Cardiac septum (tissue), 1 donor: Measurements from ENCODE around the gene FNDC3B. TPM values are rescaled to one million over a fixed set of nuclear protein-coding genes. Genes with fewer than 3 reads are reported as not detected.

Source experiments
- DNase-seq: peaks from one replicate; pipeline ENCODE4 v3.0.0-alpha.2; 2020; ENCODE audit warnings: low spot score
- intact Hi-C: fragments of 100-400 bp; cut with DNase I; formaldehyde crosslinking; loops from one replicate; pipeline ENCODE4 v1.14.0; 2022
- total RNA-seq: library from RNA; stranded (reverse); fragmentation: NEBNext Ultra II Directional; extraction: Animal tissue kit (Norgen Biotek cat#: 25700); gene quantifications from one replicate; pipeline ENCODE4 v1.2.1, GENCODE V29; 2021
- donor health status: DM: no; HTN: no; CAD: no.

FNDC3B gene
- total RNA-seq, 1 donor from 2014 or later, result 139 TPM

DNA sequence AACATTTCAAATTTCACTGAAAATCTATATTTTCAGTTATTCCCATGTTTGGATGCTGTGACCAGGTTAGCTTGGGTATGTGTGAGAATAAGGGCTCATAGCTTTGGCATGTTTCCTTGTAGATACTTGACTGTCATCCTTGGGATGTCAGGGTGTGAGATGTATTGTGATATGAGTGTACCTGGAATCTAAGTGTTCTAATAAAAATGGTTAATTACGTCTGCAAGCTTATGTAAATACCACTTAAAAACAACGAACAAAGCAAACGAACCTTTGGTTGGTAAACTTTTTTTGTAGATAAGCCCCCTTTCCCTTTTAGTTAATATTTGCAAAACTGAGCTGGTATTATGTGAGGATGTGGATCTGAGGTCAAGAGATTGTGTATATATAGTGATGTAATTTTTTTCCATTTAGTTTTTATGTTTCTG lies 63.5 kb downstream of the FNDC3B start:
- no peak for DNase-seq
- intact Hi-C loops, result no loop called here

DNA sequence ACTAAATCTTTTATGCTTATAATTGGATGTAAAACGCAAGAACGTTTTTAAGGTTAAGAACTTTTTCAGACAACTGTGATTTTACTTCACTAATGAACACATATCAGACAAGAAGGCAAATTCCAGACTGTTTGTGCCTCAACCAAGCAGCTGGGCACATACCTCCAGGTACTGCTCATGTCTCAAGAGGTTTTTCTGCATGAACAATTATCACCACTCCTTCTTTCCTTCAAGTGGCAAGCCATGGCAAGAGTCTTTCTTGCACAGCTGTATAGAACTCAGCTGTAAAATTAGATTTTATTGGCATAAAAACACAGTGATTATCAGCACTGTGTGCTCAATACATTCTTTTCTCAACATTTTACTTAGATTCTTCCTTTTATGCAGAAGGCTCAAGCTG lies 64.3 kb downstream of the FNDC3B start:
- intact Hi-C loops, result no loop called here

DNA sequence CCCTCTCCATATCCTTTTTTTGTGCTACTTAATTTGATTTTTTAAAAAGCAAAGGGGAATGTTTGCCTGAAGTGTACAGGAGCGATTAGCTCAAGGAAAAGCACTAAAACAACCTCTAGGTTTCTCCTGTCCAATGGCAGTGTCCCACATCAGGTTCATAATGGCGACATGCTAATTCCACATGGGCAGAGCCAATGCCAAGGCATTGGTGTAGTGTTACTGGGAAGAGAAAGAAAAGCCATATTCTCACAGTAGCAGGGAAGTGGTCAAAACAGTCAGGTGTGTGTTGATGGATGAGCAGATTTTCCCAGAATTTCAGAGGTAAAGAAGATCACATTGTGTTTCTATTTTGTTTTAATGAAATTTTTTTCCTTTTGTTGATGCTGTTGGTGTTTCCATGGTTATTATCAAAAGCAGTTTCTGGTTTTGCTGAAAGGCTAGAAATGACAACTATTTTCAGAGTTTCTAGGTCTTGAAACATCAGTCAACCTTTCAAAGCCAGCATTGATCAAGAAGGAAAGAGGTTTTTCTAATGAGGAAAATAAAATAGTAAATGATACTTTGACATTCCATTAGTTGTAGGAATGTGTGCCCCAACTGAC lies 65.2 kb downstream of the FNDC3B start:
- DNase-seq, result no peak
- intact Hi-C loops, result no loop called here

More for the DNA sequence above, 64.3 kb downstream of the FNDC3B start:
- DNase-seq, result no peak

DNA sequence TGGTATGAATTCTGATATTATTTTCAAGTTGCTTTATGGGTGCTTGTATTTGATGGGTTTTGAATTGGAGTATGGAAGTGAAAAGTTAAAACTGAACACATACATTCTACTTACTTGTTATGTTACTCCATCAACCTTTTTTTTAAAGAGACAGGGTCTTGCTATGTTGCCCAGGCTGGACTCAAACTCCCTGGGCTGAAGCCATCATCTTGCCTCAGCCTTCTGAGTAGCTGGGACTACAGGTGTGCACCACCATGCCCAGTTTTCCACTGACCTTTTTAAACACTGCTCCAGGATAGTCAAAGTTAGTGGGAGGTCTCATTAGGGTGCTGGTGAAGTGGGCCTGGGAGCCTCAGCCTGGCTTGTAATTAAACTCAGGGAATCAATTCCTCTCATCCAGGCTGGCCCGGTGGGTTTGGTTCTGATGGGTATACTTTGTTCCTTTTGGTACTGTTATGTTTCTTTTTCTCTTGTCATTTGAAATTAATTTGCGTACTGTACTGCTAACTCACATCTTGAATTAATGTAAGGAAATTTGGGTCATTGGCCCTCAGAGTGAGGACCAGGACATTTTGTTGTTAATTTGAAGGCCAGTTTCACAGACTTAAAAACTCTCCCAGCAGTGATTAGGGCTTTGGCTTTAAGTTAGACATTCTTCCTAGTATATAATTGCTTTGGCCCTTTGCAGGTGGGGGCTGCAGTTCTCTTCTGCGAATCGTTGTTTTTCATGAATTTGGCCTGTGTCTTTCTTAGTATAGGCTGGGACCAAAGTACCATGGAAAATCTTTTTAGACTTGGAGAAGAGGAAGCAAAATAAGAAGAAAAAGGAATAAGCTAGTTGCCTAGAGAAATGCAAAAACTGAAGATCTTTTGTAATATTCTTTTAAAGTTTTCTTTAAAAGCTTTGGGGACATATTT lies 66.9 kb downstream of the FNDC3B start:
- DNase-seq, result no peak
- intact Hi-C loops, result no loop called here

DNA sequence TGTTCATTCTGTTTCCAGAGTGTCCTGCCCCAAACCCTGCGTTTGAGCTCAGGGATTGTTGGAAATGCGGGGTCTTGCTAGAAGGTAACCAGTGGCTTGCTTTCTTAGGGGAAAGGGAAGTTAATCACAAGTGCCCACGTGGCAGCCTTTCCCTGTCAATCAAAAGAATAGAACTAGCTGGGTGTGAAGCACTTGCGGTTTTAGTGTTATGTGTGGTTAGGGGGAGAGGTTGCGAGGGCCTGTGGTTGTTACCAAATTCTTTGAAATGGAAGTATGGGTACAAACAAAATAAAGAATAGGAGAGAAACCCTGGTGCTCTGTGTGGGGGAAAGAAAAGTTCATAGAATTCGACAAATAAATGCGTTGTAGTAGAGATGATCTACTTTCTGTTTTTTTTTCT lies 67.6 kb downstream of the FNDC3B start:
- DNase-seq, result peak; percentile 78
- intact Hi-C loops, result no loop called here

DNA sequence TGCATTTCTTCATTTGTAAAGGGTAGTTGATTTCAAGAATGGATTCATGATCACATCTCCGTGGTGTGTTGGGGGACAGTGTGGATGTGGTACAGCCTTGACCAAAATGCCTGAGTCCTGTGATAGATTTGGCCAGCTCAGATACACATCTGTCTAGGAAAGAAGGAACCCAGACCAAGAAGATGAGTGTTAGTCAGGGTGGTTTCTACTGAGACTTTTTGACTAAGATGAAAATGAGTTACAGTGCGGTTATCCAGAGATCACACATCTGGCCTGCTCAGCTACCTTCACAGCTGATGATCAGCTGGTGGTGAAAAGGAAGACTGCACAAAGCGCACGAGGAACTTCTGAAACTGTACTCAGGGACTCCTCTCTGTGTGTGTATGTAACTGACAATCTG lies 68.0 kb downstream of the FNDC3B start:
- DNase-seq, result no peak
- intact Hi-C loops, result no loop called here

DNA sequence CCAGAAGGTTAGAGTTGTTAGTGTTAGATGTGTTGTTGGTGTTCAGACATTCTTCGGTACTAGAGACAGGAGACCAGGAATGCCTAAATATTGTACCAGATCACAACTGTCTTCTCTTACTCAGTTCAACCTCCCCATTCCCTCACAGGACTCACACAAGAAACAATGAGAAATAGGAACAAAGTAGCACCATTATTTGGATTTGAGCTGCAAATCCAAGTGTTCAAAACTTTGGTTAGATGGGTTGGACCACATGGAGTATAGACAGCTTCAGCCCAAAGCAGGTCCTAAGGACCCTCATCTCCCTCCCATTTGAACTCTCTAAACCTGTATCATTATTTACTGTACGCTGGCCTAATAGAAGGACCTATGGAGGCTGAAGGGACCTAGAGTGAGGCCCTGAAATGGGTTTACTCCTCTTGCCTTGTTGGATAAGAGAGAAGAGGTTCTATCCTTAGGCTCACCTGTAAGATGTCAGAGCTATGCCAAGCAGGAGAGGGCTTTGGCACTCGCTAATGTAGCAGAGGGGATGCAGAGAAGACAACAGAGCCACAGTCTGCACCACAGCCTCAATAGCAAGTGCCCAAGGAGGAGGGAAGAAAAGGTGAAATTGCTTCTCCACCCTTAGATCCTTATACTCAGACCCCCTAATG lies 70.9 kb downstream of the FNDC3B start:
- DNase-seq, result no peak
- intact Hi-C loops, result no loop called here

DNA sequence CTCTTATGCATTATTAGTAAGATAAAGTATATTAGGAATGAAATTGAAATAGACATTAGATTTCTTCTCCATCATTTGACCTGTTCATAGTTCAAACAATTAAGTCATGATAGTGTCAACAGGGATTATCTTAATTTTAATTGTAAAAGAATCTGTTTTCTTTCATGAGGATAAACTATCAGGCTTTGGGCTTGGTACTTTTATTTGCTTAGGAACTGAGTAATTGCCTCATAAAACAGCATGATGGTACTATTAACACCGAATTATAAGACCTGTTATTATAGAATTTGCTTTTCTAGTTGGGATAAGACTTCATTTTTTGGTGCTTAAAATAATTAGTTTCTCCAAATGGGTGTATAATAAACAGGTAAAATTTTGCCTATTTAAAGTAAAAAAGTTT lies 71.8 kb downstream of the FNDC3B start:
- no peak for DNase-seq
- intact Hi-C loops, result no loop called here

DNA sequence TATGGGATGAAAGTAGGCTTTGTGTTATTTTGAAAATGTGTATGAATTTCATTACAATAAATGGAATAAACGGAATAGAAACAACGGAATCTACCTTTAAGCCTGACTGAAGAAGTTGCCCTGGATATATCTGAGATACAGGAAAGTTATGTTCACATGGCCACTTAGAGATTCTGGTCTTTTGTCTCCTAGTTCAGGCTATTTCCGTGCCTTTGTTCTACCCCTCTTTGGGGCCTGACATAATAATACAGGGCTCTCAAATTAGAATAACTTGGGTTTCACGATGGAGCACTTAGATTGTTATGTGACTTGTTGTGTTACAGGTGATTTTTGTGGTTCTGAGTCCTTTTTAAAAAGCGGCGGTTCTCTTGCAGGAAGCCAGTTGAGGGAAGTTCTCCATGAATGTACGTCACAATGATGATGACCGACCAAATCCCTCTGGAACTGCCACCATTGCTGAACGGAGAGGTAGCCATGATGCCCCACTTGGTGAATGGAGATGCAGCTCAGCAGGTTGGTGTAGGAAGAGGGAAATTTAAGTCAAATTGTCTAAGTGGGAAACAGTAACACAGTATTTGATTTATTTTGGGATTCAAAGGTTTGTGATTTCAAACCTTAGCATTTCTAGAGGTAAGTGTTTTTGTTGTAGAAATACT lies 72.8 kb downstream of the FNDC3B start:
- intact Hi-C loops, result no loop called here
- no peak for DNase-seq

DNA sequence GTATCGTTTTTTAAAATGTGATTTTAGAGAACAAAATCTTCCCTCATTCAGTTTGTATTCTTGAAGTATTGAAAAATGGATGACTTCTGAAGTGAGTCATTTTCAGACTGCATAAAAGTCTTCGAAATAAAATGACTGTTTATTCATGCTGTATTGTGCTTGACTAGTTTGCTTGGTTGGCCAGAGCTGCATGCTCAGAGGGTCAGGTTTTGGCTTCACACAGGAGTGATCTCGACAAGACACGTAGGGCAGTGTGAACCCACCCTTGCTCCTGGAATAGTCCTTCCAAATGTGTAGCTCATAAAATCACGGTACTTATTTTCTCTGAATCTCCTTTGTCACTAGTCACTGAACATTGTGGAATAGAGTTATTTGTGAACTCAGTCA lies 73.3 kb downstream of the FNDC3B start:
- intact Hi-C loops, result no loop called here
- no peak for DNase-seq

DNA sequence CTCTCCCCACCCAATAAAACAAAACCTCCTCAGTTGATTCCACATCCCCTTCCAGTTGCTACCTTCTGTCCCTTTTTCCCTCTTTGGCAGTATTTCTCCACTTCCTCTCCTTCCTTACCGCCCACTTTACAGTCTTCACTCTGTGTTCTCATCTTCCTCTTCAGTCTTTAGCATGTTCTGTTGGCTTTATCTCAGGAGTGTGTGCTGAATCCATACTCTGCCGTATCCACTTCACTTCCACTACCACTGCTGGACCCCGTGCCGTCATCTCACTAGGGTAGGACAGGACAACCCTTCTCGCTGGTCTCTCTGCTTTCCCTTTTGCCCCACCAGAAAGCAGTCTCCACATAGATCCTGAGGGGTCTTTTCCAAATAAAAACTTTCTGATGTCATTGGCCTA lies 74.3 kb downstream of the FNDC3B start:
- DNase-seq, result no peak
- intact Hi-C loops, result no loop called here

DNA sequence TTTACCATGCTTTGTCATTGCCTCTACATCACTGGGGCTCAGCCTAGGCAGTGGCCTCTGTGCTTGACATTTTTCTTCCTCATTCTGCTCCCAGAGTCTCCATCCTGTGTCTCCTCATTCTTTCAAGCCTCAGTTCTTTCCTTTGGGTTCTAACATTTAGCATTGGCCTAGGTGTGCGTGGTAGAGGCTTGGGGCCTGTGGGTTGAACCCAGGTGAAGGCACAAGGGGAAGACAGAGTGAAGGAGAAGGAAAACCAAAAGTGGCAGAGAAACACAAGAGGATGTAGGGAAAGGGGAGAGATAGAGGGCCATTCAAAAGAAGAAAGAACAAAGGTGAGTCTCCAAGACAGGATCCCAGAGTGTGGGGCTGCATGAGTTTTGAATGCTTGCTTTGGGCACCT lies 75.7 kb downstream of the FNDC3B start:
- DNase-seq, result no peak
- intact Hi-C loops, result no loop called here

DNA sequence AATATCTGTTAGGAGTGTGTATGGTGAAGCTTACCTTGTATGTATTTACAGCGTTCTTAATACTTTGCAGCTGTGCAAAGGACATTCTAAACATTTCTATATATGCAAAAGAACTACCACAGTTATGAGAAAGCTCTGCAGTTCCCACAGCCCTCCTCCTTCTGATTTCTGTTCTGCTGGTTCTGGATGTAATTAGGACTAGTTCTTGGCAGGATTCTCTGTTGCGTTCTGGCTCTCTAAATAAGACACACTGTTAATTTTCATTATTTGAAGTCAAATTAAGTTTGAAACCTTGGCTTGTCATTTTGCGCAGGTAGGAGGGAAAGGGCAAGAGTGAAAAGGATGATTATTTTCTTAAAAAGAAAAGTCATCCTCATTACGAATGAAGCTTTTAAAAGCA lies 76.4 kb downstream of the FNDC3B start:
- DNase-seq, result no peak
- intact Hi-C loops, result no loop called here

DNA sequence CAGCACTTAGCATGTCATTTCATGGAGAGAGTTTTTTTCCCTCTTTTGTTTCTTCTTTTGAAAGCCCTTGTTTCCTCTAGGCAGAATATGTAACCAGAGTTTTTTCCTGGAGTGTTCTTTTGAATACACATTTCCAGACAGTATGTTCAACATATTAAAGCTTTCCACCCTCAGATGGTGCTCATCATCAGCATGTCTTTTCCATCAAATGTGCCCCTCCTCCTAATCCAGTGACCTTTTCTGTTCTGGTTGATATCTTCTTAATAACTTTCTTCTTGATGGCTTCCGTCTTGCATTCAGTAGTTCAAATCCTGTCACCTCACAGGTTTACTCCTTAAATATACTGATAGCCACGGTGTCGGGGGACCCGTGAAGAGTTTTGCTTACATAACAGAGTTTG lies 78.6 kb downstream of the FNDC3B start:
- no peak for DNase-seq
- intact Hi-C loops, result no loop called here

DNA sequence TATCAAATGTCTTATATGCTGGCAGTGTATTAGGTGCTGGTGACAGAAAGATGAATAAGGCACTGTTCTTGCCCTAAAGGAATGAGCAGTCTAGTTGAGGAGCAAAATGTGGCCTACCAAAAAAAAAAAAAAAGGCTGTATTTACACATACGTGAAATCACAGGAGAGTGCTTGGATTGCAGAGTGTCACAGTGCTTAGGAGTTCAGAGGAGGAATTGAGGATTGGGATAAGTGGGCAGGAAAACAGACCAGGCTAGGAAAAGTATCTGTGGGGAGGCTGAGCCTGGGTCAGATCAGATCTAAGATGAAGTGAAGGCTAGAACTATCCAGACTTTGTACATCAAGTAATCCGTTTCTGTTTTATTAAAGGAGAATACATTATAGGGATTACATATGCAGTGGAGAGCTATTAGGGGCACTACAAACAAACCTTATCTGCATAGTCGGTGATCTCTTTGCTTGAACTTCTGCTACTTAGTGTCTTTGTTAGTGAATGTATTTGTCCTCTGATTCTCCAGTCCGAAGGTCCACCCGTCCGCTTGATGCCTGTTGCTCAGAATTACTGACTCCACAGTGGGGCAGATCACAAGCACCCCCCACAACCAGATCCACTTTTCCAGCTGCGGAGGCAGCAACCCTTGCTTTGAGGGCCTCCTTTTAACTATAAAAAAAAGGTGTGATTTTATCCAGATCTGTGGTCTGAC lies 80.0 kb downstream of the FNDC3B start:
- intact Hi-C loops, result no loop called here
- DNase-seq, result no peak

DNA sequence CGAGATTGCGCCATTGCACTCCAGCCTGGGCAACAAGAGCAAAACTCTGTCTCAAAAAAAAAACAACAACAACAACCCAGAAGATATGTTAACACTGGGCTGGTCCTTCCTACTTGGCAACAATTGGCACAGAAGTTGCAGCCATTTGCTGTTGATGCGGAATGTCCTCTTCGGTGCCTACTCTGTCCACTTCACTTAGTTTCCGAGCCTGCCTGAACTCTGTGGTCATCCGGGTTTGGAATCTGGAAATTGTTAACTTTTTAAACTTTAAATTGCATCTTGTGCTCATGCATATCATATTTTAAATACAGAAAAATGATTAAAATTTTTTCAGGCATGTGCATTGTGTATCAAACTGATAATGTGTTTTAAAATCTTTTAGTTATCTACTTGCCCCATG lies 81.5 kb downstream of the FNDC3B start:
- DNase-seq, result no peak
- intact Hi-C loops, result no loop called here

DNA sequence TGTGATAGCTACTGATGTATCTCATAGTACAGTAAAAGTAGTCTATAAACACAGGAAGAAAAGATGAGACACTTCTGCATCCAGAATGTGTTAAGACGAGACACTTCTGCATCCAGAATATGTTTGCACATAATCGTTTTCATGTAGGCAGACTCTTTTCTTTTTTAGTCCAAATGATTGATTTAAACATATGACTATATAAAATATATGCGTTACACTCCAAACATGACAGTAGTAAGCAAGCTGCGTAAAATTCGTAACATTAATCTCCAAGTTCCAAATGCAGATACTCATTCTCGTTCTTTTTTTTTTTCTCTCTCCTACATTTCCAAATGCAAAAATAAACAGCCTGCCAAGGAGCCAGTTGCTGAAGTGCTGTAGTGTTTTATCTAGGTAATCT lies 82.6 kb downstream of the FNDC3B start:
- intact Hi-C loops, result no loop called here
- no peak for DNase-seq

DNA sequence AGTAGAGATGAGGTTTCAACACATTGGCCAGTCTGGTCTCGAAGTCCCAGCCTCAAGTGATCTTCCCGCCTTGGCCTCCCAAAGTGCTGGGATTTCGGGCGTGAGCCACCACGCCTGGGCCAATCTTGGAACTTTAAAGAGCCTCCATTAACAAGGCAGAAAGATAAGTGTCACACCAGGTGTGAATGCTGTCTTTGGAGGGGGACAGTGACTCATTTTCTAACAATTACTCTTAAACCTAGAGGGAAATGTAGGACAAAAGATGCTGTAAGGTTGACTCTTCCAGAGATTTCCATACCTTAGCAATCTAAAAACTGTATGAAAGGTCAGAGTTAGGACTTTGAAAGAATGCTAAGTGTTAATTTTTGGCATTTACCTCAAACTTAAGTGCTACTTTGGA lies 84.9 kb downstream of the FNDC3B start:
- DNase-seq, result no peak
- intact Hi-C loops, result no loop called here

DNA sequence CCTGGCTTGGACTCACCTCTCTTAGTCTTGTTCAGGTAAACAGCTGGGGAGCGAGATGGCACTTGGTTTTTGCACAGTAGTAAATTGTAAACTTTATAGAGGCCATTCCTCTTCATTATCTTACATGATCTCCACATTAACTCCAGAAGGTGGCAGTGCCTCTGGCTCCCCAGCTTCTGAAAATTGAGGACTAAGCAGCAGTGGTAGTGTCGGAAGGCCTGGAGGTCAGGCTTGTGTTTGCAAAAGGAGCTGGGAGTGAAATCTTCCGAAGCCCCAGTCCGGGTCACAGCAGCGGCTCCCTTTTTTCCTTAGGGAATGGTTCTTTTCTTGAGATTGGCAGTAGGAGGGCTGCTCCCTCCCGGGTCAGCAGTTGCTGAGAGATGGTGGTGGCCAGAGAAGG lies 85.7 kb downstream of the FNDC3B start:
- DNase-seq, result no peak
- intact Hi-C loops, result loop anchor here (5.0 kb wide), 2 partner anchors 162 to 192 kb away; no protein-coding TSS in a partner anchor
